ENCODE data around the gene ARPC1B. TPM values are rescaled to one million over a fixed set of nuclear protein-coding genes. Genes with fewer than 3 reads are reported as not detected.

Gene ARPC1B
- total and polyA plus RNA-seq, 9 of the 15 experiments (the other 6 are each of a cell fraction or from before 2014, with no cell fraction given), result 6.7 to 357 (median 211) TPM

- TF ChIP-seq REST (IDR thresholded peaks at IDR 0.05; ENCODE audit: borderline replicate concordance), result no peak
- no peak for TF ChIP-seq REST (CRISPR knock-in tag; IDR thresholded peaks at IDR 0.05; ENCODE audit: low read depth)
- TF ChIP-seq KLF6 (CRISPR knock-in tag; IDR thresholded peaks at IDR 0.05; ENCODE audit: borderline replicate concordance), result no peak
- TF ChIP-seq SPI1 (IDR thresholded peaks at IDR 0.05; ENCODE audit: borderline replicate concordance, low read depth, low read length), result no peak
- no peak for TF ChIP-seq PURB (CRISPR knock-in tag; IDR thresholded peaks at IDR 0.05; ENCODE audit: low read depth)
- TF ChIP-seq SRF (CRISPR knock-in tag; IDR thresholded peaks at IDR 0.05), result no peak
- no peak for TF ChIP-seq THRAP3 (IDR thresholded peaks at IDR 0.05; ENCODE audit: borderline replicate concordance)
- no peak for TF ChIP-seq EGR1 (conservative IDR thresholded peaks at IDR 0.05)
- TF ChIP-seq ZNF24 (IDR thresholded peaks at IDR 0.05), result no peak
- TF ChIP-seq ZNF785 (CRISPR knock-in tag; IDR thresholded peaks at IDR 0.05), result no peak
- no peak for TF ChIP-seq STAT5A (IDR thresholded peaks at IDR 0.05; ENCODE audit: borderline replicate concordance, low read length)
- TF ChIP-seq ZNF512 (tag; IDR thresholded peaks at IDR 0.05), result no peak
- TF ChIP-seq CCNT2 (IDR thresholded peaks at IDR 0.05; ENCODE audit: borderline replicate concordance, extremely low read depth, insufficient read length, low read depth, low read length), result no peak
- no peak for TF ChIP-seq DLX4 (CRISPR knock-in tag; IDR thresholded peaks at IDR 0.05)
- TF ChIP-seq LARP7 (IDR thresholded peaks at IDR 0.05), result no peak
- 0 out of 2 replicates have a peak, but pooled peaks have one; percentile 42 for TF ChIP-seq HOMEZ (CRISPR knock-in tag; IDR thresholded peaks at IDR 0.05)
- no peak for TF ChIP-seq MTF1 (CRISPR knock-in tag; IDR thresholded peaks at IDR 0.05; ENCODE audit: borderline replicate concordance)
These were observed 33.4 kb downstream of the ARPC1B start (continued) for GRCh38 chr7:99407872-99408378.

All from K562 (cell line).